Psoas muscle (tissue), 8 donors: ENCODE data around the gene DZIP1L. TPM values are rescaled to one million over a fixed set of nuclear protein-coding genes. Genes with fewer than 3 reads are reported as not detected.

Experiments used
- ATAC-seq, 4 donors: fragments of 200-7000 bp; cut with Tn5 transposase; one replicate each; pipeline ENCODE4 v1.9.1; 2020; ENCODE audit warnings: moderate library complexity in 3 of 4, mild to moderate bottlenecking in 2 of 4
- DNase-seq, 2 donors: peaks; one replicate each; pipeline ENCODE4 v3.0.0-alpha.2; 2020
- H3K27ac ChIP-seq: fragments of 200-600 bp; one replicate; pipeline ENCODE4 v1.8.0; 2022
- H3K27me3 ChIP-seq, 3 donors: fragments of 200-600 bp in 1 of 3; one replicate each; pipeline versions ENCODE4 v1.6.1 to v1.8.0; 2013 to 2022; ENCODE audit warnings: low read length in 2 of 3, mild to moderate bottlenecking in 2 of 3, moderate library complexity in 1 of 3; ENCODE audit not compliant: insufficient read depth in 3 of 3
- H3K36me3 ChIP-seq, 2 donors: fragments of 200-600 bp in 1 of 2; one replicate each; pipeline versions ENCODE4 v1.6.1 to v1.8.0; 2013 to 2022; ENCODE audit warnings: low read depth in 1 of 2, mild to moderate bottlenecking in 1 of 2, moderate library complexity in 1 of 2; ENCODE audit not compliant: insufficient read depth in 1 of 2
- H3K4me1 ChIP-seq: fragments of 200-600 bp; one replicate; pipeline ENCODE4 v1.8.0; 2022
- H3K4me3 ChIP-seq: fragments of 200-600 bp; one replicate; pipeline ENCODE4 v1.8.0; 2022; ENCODE audit warnings: mild to moderate bottlenecking
- H3K9me3 ChIP-seq: fragments of 200-600 bp; one replicate; pipeline ENCODE4 v1.8.0; 2022
- WGBS, 3 donors: extraction: QIAGEN DNeasy Blood & Tissue Kit; methylation state at CpG; one replicate each; pipeline versions ENCODE4 v1.1.6 to v1.1.7; 2013; 5-methylcytosine and 5-hydroxymethylcytosine counted together
- intact Hi-C, 2 donors: fragments of 100-400 bp; cut with DNase I; formaldehyde crosslinking; loops; one replicate each; pipeline versions ENCODE4 v1.11.0 to v1.14.2; 2022
- polyA plus RNA-seq, 3 donors: library from polyadenylated mRNA; stranded (reverse); fragments of 200-250 nt; gene quantifications; one replicate each; pipeline ENCODE4 v1.2.3, GENCODE V29; 2013
- total RNA-seq, 4 donors: library from RNA; stranded (reverse); fragmentation: NEBNext Ultra II Directional in 2 of 4; extraction: Animal tissue kit (Norgen Biotek cat#: 25700) in 2 of 4; gene quantifications; one replicate each; pipeline versions ENCODE4 v1.2.1 to v1.2.4, GENCODE V29; 2021 to 2023
- TF ChIP-seq, protein P1 (sequence below): fragments of 200-600 bp; IDR thresholded peaks from one replicate; pipeline ENCODE4 v1.8.0; 2022; ENCODE audit warnings: antibody characterized with exemption
- donor health status: healthy with polysubstance abuse.
- donor health status: DM: no; HTN: no; CAD: no; lungs with moderate emphysema.
- donor health status: Bipolar disorder and iron deficiency.
- donor health status: healthy.
- donor health status: DM: yes; HTN: yes; CAD: no.
- donor health status: DM: no; HTN: no; CAD: no.
- donor health status: DM: no; HTN: no; CAD: no.
- donor health status: DM: yes; HTN: yes; CAD: no.

The DZIP1L gene
- total and polyA plus RNA-seq, 7 donors, result 0.22 to 3.0 (median 1.0) TPM

DNA sequence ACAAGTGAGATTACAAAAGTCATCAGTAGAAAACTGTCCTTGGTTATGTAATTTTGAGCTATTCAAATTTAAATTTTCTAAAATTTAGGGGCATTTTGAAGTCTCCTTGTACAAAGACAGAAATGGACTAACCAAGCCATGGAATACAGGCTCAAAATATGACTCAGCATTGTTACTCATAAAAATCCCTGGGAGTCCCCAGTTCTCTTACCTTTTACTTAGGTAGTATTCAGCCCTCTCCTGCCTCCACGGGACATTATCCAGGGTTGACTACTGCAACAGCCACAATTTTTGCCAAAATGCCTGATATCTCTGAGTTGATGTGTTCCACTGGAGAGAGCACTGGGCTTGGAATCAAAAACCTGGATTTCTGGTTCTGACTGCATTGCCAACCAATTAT lies 80.5 kb downstream of the DZIP1L start:
- no peaks in the 10 kb centered on the region for H3K27me3 ChIP-seq
- no peak for ATAC-seq
- 91 to 100% (median 95%) methylated on average over 1 of the region's 1 CpG for WGBS, 3 donors
- no peak for DNase-seq
- H3K9me3 ChIP-seq, result no peaks in the 10 kb centered on the region
- intact Hi-C loops, result no loop called here
- TF ChIP-seq, protein P1, sequence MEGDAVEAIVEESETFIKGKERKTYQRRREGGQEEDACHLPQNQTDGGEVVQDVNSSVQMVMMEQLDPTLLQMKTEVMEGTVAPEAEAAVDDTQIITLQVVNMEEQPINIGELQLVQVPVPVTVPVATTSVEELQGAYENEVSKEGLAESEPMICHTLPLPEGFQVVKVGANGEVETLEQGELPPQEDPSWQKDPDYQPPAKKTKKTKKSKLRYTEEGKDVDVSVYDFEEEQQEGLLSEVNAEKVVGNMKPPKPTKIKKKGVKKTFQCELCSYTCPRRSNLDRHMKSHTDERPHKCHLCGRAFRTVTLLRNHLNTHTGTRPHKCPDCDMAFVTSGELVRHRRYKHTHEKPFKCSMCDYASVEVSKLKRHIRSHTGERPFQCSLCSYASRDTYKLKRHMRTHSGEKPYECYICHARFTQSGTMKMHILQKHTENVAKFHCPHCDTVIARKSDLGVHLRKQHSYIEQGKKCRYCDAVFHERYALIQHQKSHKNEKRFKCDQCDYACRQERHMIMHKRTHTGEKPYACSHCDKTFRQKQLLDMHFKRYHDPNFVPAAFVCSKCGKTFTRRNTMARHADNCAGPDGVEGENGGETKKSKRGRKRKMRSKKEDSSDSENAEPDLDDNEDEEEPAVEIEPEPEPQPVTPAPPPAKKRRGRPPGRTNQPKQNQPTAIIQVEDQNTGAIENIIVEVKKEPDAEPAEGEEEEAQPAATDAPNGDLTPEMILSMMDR, result no peak
- H3K4me3 ChIP-seq, result no peak overlapping the region
- H3K36me3 ChIP-seq, result no peaks in the 10 kb centered on the region
- no peak overlapping the region for H3K27ac ChIP-seq
- no peaks in the 10 kb centered on the region for H3K4me1 ChIP-seq

DNA sequence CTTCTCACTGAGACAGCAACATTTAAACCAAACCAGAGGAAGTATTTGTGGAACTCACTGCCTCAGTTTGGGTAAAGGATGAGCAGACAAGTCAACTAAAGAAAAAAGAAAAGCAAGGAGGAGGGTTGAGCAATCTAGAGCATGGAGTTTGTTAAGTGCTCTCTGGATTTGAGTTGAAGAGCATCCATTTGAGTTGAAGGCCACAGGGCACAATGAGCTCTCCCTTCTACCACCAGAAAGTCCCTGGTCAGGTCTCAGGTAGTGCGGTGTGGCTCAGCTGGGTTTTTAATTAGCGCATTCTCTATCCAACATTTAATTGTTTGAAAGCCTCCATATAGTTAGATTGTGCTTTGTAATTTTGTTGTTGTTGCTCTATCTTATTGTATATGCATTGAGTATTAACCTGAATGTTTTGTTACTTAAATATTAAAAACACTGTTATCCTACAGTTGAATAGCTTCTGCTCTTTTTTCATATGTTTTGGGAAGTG lies 82.2 kb downstream of the DZIP1L start:
- 98 to 100% (median 98%) methylated on average over 2 of the region's 2 CpGs for WGBS, 3 donors
- TF ChIP-seq, protein P1, result no peak
- ATAC-seq (no peak), DNase-seq (no peak)
- intact Hi-C loops, result no loop called here
- Histone ChIP-seq H3K36me3 (no peaks in the 10 kb centered on the region), H3K4me1 (no peaks in the 10 kb centered on the region), H3K9me3 (no peaks in the 10 kb centered on the region), H3K27me3 (no peaks in the 10 kb centered on the region), H3K4me3 (no peak overlapping the region), H3K27ac (no peak overlapping the region)

GRCh38 chr3:138032567-138032966 lies 82.8 kb downstream of the DZIP1L start:
- Histone ChIP-seq H3K9me3 (no peaks in the 10 kb centered on the region), H3K27me3 (no peaks in the 10 kb centered on the region), H3K36me3 (no peaks in the 10 kb centered on the region), H3K4me1 (no peaks in the 10 kb centered on the region), H3K4me3 (no peak overlapping the region), H3K27ac (no peak overlapping the region)
- ATAC-seq, result no peak
- WGBS, 3 donors, result 77 to 90% (median 80%) methylated on average over 3 of the region's 3 CpGs
- TF ChIP-seq, protein P1, result no peak
- intact Hi-C loops, result no loop called here
- DNase-seq, result no peak

GRCh38 chr3:138031536-138031935 lies 83.9 kb downstream of the DZIP1L start:
- H3K4me1 ChIP-seq, result no peaks in the 10 kb centered on the region
- intact Hi-C loops, result no loop called here
- WGBS, 3 donors, result 76 to 97% (median 96%) methylated on average over 3 of the region's 3 CpGs
- no peaks in the 10 kb centered on the region for H3K36me3 ChIP-seq
- DNase-seq (no peak), ATAC-seq (no peak)
- TF ChIP-seq, protein P1, result no peak
- no peak overlapping the region for H3K27ac ChIP-seq
- no peaks in the 10 kb centered on the region for H3K9me3 ChIP-seq
- no peak overlapping the region for H3K4me3 ChIP-seq
- no peaks in the 10 kb centered on the region for H3K27me3 ChIP-seq

- H3K27me3 ChIP-seq, result no peaks in the 10 kb centered on the region
- no peak for ATAC-seq
Measured at GRCh38 chr3:138030734-138031280, 84.6 kb downstream of the DZIP1L start.

More at GRCh38 chr3:138030734-138031280, 84.6 kb downstream of the DZIP1L start:
- intact Hi-C loops, result no loop called here
- Histone ChIP-seq H3K9me3 (no peaks in the 10 kb centered on the region), H3K4me1 (no peaks in the 10 kb centered on the region), H3K4me3 (no peak overlapping the region), H3K27ac (no peak overlapping the region), H3K36me3 (no peaks in the 10 kb centered on the region)
- TF ChIP-seq, protein P1, result no peak
- WGBS, 3 donors, result 87 to 92% (median 88%) methylated on average over 11 of the region's 11 CpGs
- DNase-seq, result no peak
